ENCODE measurements around the gene TRAK2. TPM values are rescaled to one million over a fixed set of nuclear protein-coding genes. Genes with fewer than 3 reads are reported as not detected.

Gene TRAK2
- total and polyA plus RNA-seq, 2 of the 8 experiments (the other 6 are each of a cell fraction or from before 2014, with no cell fraction given): 4.5 to 15.7 TPM

- TF ChIP-seq CTCF (IDR thresholded peaks at IDR 0.05; ENCODE audit: control extremely low read depth in 1 of 3, insufficient read depth in 1 of 3, low read depth in 1 of 3, low read length in 3 of 3): no peak
Measured at GRCh38 chr2:201432038-201432620, 19.1 kb downstream of the TRAK2 start (continued).

All from H1 (cell line).